HepG2 (cell line): ENCODE data around the gene DNMT1. TPM values are rescaled to one million over a fixed set of nuclear protein-coding genes. Genes with fewer than 3 reads are reported as not detected.

Source experiments
- ATAC-seq: fragments of 200-7000 bp; cut with Tn5 transposase; 3 replicates; pipeline ENCODE4 v1.9.1; 2020; ENCODE audit warnings: mild to moderate bottlenecking, moderate library complexity
- BruUV-seq: library from RNA; stranded (reverse); fragments of 400-500 nt; replicated peaks from 2 replicates; lab custom pipeline; 2021; lab: Mats Ljungman, UMichigan
- CTCF ChIA-PET: fragments of 300-600 bp; formaldehyde crosslinking; extraction: SDS; loops from one replicate; lab custom pipeline; 2021; ENCODE audit warnings: low total read pairs, inconsistent platforms, low intra/inter-chr PET ratio; lab: Yijun Ruan, JAX
- POLR2A ChIA-PET: fragments of 350-600 bp; sonication (Branson Sonifier 250); formaldehyde crosslinking; loops from one replicate; lab custom pipeline; 2020; ENCODE audit warnings: antibody characterized with exemption, inconsistent platforms; lab: Yijun Ruan, JAX
- DNase-seq: peaks from one replicate; pipeline ENCODE4 v3.0.0-alpha.2; 2015; ENCODE audit warnings: low spot score
- FAIRE-seq: peaks from 3 replicates; lab custom pipeline; 2011; peaks lifted over from hg19 to GRCh38; lab: Jason Lieb, UNC
- H2AFZ ChIP-seq: one replicate; pipeline ENCODE4 v1.6.1; 2011; ENCODE audit warnings: low read length, inconsistent platforms
- H3K27ac ChIP-seq: fragments of 300-600 bp; 3 replicates; pipeline ENCODE4 v1.8.0; 2011; ENCODE audit warnings: mixed run types, mild to moderate bottlenecking, mixed read lengths, low read length, inconsistent platforms; ENCODE audit not compliant: insufficient read depth; ENCODE audit errors: extremely low read length
- H3K27me3 ChIP-seq, 2 experiments: fragments of 200-600 bp in 1 of 2; 2 replicates in 1 of 2; 3 replicates in 1 of 2; pipeline versions ENCODE4 v1.6.0 to v1.8.0; 2011; ENCODE audit warnings: low read length in 2 of 2, mild to moderate bottlenecking in 2 of 2, moderate library complexity in 2 of 2, inconsistent platforms in 1 of 2; ENCODE audit not compliant: insufficient read depth in 2 of 2, control insufficient read depth in 1 of 2
- H3K36me3 ChIP-seq, 2 experiments: fragments of 200-600 bp in 1 of 2; replicated peaks in 1 of 2; 2 replicates in 1 of 2; 3 replicates in 1 of 2; pipeline versions ENCODE4 v1.5.1 to v1.8.0; 2011; ENCODE audit warnings: low read length in 2 of 2, inconsistent platforms in 1 of 2; ENCODE audit not compliant: insufficient read depth in 2 of 2, control insufficient read depth in 1 of 2
- H3K4me1 ChIP-seq: 2 replicates; pipeline ENCODE4 v1.5.1; 2012; ENCODE audit warnings: low read length, inconsistent platforms; ENCODE audit not compliant: insufficient read depth
- H3K4me2 ChIP-seq: 2 replicates; pipeline ENCODE4 v1.6.0; 2011; ENCODE audit warnings: low read depth, low read length, inconsistent platforms
- H3K4me3 ChIP-seq, 3 experiments: fragments of 200-600 bp in 1 of 3; sonication (generic), shearing (Covaris generic) in 1 of 3; replicated peaks in 1 of 3; 2 replicates each; pipeline ENCODE4 v1.5.1; 2011 to 2016; ENCODE audit warnings: low read length in 3 of 3, inconsistent platforms in 2 of 3, low read depth in 2 of 3, mild to moderate bottlenecking in 2 of 3, control low read depth in 1 of 3, mixed read lengths in 1 of 3; ENCODE audit not compliant: insufficient read depth in 1 of 3
- H3K79me2 ChIP-seq: one replicate; pipeline ENCODE4 v1.6.1; 2011; ENCODE audit warnings: low read length, inconsistent platforms; ENCODE audit not compliant: insufficient read depth
- H3K9ac ChIP-seq: 2 replicates; pipeline ENCODE4 v1.6.0; 2011; ENCODE audit warnings: mild to moderate bottlenecking, low read depth, low read length, inconsistent platforms; ENCODE audit not compliant: insufficient read depth
- H3K9me3 ChIP-seq: 2 replicates; pipeline ENCODE4 v1.5.1; 2012; ENCODE audit warnings: mild to moderate bottlenecking, low read length
- H4K20me1 ChIP-seq: 2 replicates; pipeline ENCODE4 v1.6.0; 2011; ENCODE audit warnings: inconsistent platforms, mild to moderate bottlenecking, low read length, moderate library complexity; ENCODE audit not compliant: insufficient read depth
- AGO2 ChIP-seq: fragments of 200-400 bp; formaldehyde crosslinking; optimal IDR thresholded peaks from 2 replicates; pipeline ENCODE3; 2017; ENCODE audit warnings: mild to moderate bottlenecking, low read depth, low read length, moderate library complexity
- ATF7-NPFF ChIP-seq: sonication (generic); formaldehyde crosslinking; IDR thresholded peaks from 2 replicates; pipeline ENCODE4 v1.8.1; 2023; ENCODE audit warnings: mild to moderate bottlenecking, low read depth, missing genetic modification reagents, moderate library complexity
- WGBS: methylation state at CpG from one replicate; pipeline ENCODE4 v1.1.6; 2017; ENCODE audit warnings: low lambda C conversion rate; 5-methylcytosine and 5-hydroxymethylcytosine counted together
- in situ Hi-C: cut with HindIII; loops from 2 replicates; pipeline ENCODE4 v1.10.0; 2017; ENCODE audit warnings: low pct_unique_long_range_greater_than_20kb; ENCODE audit not compliant: extremely low pct_ligation_motif_present
- intact Hi-C: fragments of 100-400 bp; cut with micrococcal nuclease; formaldehyde crosslinking; loops from one replicate; pipeline ENCODE4 v1.10.0; 2022; ENCODE audit not compliant: unreplicated experiment
- polyA plus RNA-seq, 8 experiments: library from polyadenylated mRNA; depleted of rRNA in 3 of 8; stranded (reverse) in 7 of 8; unstranded in 1 of 8; fragments of >200 nt; fragmentation: Illumina TruSeq in 4 of 8; extraction: Trizol in 4 of 8; gene quantifications; 2 replicates each; pipeline versions ENCODE4 v1.2.1 to v1.2.3, GENCODE V29; 2011 to 2016; ENCODE audit warnings: low read depth in 4 of 8, missing spikeins in 1 of 8, mixed read lengths in 1 of 8; ENCODE audit not compliant: insufficient read depth in 1 of 8
- total RNA-seq, 5 experiments: library from RNA; depleted of rRNA; stranded (reverse); fragments of >200 nt; fragmentation: Illumina TruSeq; extraction: Trizol; gene quantifications; 2 replicates each; pipeline ENCODE4 v1.2.3, GENCODE V29; 2016; ENCODE audit warnings: low read depth in 1 of 5
- TF ChIP-seq, protein P1 (sequence below): sonication (generic); formaldehyde crosslinking; IDR thresholded peaks from 2 replicates; pipeline ENCODE4 v1.4.0; 2020; ENCODE audit warnings: missing genetic modification reagents

DNMT1 gene
- total and polyA plus RNA-seq, 2 of the 13 experiments (the other 11 are each of a cell fraction or from before 2014, with no cell fraction given): 31.2 to 91.1 TPM

DNA sequence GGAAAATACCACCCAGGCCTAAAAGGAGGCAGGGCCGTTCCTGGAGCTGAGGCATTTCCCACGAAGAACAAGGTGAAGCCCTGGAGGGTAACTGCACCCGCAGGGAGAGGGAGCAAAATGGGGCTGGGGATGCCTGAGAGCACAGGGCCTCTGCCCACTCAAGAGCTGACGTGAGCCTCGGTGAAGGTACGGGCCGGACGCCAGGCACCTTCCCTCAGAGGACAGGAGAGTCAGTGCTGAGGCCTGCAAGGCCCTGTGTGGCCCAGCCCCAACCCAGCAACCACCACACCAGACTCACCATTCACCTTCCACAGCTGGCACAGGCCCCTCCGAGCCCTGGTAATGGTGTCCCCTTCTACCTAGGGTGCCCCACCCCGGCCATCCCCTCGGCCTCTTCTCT lies 36.3 kb downstream of the DNMT1 start:
- Histone ChIP-seq H3K4me1 (no peaks in the 10 kb centered on the region), H3K27me3 (no peaks in the 10 kb centered on the region), H2AFZ (no peak overlapping the region), H3K4me2 (no peak overlapping the region), H3K4me3 (no peak overlapping the region), H3K79me2 (no peaks in the 10 kb centered on the region), H3K9ac (no peak overlapping the region), H4K20me1 (no peaks in the 10 kb centered on the region), H3K27ac (no peak overlapping the region), H3K36me3 (peaks cover 45 to 87% of the 10 kb centered on the region in 2 experiments), H3K9me3 (no peaks in the 10 kb centered on the region)
- no peak for TF ChIP-seq ATF7-NPFF
- TF ChIP-seq AGO2: peak; percentile 12
- WGBS: 97% methylated on average over 4 of the region's 11 CpGs
- intact Hi-C loops (no loop called here), in situ Hi-C loops (no loop called here)
- ATAC-seq (no peak; the same call in 2 of the 3 replicates), DNase-seq (no peak), FAIRE-seq (no peak)
- ChIA-PET POLR2A (no interaction called here), CTCF (no interaction called here)
- BruUV-seq: no TSS peak

DNA sequence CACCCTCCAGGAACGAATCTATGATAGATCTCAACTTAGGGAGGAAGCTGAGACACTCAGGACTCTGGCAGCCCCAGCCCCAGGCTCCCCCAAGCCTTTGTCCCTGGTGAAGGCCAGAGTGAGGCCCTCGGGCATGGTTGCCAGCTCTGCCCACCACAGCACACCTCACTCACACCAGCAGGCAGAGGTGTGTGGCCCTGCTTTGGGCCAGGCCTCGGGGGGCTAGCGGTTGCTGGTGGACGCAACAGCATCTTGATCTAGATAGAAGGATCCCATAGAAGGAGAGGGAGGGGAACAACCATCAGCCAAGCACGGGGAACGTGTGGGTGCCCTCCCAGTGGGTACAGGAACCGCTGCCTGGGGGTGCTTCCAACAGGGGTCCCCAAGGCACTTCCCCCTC lies 36.7 kb downstream of the DNMT1 start:
- POLR2A ChIA-PET: no interaction called here
- Histone ChIP-seq H3K27ac (no peak overlapping the region), H3K36me3 (peaks cover 43 to 83% of the 10 kb centered on the region in 2 experiments), H3K4me3 (no peak overlapping the region), H3K27me3 (no peaks in the 10 kb centered on the region), H2AFZ (no peak overlapping the region), H4K20me1 (no peaks in the 10 kb centered on the region), H3K9me3 (no peaks in the 10 kb centered on the region), H3K4me1 (no peaks in the 10 kb centered on the region), H3K79me2 (no peaks in the 10 kb centered on the region), H3K4me2 (no peak overlapping the region), H3K9ac (no peak overlapping the region)
- 92% methylated on average over 7 of the region's 8 CpGs for WGBS
- CTCF ChIA-PET: no interaction called here
- BruUV-seq: no TSS peak
- intact Hi-C loops: no loop called here
- TF ChIP-seq, protein P1, sequence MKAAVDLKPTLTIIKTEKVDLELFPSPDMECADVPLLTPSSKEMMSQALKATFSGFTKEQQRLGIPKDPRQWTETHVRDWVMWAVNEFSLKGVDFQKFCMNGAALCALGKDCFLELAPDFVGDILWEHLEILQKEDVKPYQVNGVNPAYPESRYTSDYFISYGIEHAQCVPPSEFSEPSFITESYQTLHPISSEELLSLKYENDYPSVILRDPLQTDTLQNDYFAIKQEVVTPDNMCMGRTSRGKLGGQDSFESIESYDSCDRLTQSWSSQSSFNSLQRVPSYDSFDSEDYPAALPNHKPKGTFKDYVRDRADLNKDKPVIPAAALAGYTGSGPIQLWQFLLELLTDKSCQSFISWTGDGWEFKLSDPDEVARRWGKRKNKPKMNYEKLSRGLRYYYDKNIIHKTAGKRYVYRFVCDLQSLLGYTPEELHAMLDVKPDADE: no peak
- TF ChIP-seq AGO2: peak; percentile 12
- in situ Hi-C loops: no loop called here
- no peak for DNase-seq
- ATAC-seq: no peak; the same call in 2 of the 3 replicates
- no peak for FAIRE-seq
